ENCODE data around the gene STK11IP.

The STK11IP gene

DNA sequence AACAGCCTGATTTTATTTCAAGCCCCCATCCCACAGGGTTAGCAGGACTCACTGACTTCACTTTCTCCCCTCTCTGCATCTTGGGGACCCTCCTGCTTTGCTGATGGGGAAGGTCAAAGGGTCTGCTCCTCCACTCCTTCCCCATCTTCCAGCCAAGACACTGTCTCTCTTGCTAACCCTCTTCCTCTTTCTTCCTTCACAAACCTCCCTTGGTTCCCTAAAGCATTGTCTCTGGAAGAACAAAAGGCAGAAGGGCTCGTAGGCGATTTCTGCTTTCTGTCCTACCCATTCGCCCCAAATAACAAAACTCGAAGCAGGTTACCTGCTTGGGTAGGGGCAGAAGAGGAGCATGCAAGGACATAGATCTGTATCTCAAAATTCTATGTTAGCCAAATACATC, 24.3 kb downstream of the STK11IP start:
- no peak for DNase-seq

DNA sequence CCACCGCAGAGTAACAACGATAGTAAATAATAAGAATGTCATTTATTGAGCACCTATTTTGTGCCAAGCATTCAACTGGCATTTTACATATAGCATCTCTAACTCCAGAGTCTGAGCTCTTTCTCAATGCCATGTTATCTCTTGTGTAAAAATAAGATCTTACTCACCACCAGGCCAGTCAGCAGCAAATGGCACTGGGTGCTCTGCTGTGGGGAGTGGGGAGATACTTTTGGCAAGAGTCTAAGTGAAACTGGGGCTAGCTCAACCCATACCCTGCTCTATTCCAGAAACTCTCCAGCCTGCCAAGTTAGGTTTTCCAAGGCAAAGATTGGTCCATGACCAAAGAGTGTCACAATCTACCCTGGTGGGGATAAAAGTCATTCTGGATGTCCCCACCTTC, 24.8 kb downstream of the STK11IP start:
- DNase-seq = no peak

DNA sequence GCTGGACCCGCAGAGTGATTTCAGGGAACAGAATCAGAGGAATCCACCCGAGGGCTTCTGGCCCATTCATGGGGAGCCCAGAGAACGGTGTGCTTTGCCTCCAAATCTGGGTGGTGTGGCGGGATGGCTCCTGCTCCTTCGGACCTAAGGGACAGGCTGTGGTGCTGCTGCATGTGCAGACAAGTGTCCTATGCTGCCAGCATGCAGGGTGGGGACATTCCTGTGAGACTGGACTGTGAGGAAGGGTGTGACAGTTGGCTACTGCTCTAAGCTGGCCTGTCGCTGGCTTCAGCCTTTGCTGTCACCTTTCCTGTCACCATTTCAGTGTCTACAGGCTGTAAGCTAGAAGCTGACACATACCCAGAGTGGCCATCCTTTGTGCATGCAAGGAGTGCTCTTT, 26.9 kb downstream of the STK11IP start:
- DNase-seq = no peak

DNA sequence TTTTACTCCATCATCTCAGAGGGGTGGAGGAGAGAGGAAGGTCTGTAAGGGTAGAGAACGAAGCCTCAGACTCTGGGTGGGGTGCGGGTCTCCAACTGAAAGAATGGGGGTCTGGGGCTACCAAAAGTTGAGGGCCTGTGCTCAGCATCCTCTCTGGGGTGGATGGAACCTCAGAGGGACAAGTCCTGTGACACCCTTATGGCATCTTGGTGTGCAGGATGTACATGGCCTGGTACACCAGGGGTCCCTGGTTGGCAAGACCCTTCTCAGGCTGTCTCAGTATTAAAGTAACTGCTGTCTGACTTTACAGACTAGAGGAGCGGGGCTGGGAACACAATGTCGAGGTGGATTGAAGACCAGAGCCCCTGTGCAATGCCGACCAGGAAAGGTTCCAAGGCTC, 27.5 kb downstream of the STK11IP start:
- no peak for DNase-seq

DNA sequence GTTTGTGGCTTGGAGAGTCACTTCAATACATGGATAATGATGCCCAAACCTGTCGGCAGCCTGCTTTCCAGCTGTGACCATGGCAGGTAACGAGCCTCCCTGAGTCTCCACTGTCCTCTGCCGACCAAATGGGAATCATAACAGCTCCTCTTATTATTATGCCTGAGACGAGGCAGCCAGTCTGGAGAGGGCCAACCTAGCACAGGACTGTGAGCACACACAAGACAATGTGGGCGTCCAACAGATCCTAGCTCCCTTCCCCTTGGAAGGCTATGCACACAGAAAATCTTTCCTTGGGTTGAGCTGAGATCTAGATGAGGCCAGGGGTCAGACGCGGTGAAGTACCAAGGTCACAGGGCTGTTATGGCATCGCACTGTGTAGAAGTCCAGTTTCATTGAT, 28.9 kb downstream of the STK11IP start:
- DNase-seq = no peak

DNA sequence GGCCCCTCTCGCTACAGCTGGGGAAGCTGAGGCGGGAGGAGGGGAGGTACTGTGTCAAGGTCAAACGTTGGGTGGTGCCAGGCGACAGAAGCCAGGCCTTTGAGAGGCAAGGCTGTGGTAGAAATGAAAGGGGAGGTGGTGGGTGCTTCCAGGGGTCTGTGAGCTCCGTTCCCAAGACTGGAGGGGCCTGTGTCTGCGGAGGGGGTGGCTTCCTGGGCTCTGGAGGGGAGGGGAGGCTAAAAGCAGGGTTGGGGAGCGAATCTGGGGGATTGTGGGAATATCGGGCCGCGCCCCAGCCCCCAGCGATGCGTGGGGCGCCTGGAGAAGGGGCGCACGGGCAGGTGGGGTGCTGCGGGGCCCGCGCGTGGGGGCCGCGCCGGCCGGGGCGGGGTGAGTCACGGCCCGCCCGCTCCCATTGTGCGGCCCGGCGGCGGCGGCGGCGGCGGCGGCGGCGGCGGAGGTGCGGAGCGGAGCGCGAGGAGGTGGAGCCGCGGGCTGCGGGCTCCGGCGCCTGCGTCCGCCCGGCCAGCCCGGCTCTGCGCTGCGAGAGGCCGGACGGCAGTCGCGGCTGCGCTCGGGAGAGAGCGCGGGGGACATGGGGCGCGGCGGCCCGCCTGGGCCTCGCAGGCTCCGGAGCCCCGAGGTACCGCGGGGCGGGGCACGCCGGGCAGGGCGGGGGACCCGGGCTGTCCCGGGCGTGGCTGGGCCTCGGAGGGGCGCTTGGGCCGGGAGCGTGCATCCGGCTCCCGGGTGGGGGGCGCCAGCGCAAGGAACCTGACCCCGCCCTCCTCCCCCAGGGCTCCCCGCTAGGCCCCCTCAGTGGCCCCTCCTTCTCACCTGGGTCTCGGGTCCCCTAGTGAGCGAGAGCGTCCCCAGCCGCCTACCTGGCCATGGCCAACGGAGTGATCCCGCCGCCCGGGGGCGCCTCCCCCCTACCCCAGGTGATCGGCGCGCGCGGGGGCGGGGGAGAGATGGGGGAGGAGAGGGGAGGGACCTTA, 29.7 kb downstream of the STK11IP start, which contains the start of gene SLC4A3:
TSS of gene SLC4A3 (plus strand) at position 528 of the 998 bp plus-strand sequence. CDS start at position 891, 363 bp downstream.
- no peak for DNase-seq

DNA sequence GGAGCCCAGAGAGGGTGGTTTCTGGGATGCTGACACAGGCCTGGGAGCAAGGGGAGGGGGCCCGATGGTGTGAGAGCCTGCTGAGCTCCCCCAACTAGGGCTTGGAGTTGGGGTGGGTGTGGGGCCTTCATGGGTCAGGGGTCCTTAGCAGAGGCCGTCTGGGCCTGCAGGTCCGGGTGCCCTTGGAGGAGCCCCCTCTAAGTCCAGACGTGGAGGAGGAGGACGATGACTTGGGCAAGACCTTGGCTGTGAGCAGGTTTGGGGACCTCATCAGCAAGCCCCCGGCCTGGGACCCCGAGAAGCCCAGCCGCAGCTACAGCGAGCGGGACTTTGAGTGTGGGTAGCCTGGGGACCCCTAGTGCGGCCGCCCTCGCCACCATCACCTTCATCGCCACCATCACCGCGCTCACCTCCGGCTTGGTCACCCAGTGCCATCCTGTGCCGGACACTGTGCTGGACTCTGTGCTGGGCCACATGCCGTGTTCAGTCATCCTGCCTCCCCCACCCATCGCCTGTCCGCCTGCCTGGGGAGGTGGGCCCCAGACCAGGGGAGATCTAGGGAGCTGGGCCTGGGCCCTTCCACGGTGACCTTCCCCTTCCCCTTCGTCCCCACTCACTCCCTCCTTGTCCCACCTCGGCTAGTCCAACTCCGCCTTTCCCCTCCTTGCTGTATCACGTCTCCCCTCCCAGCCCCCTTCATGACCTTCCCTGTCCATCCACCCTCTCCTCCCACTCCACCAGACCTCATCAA, 30.8 kb downstream of the STK11IP start:
- no peak for DNase-seq

DNA sequence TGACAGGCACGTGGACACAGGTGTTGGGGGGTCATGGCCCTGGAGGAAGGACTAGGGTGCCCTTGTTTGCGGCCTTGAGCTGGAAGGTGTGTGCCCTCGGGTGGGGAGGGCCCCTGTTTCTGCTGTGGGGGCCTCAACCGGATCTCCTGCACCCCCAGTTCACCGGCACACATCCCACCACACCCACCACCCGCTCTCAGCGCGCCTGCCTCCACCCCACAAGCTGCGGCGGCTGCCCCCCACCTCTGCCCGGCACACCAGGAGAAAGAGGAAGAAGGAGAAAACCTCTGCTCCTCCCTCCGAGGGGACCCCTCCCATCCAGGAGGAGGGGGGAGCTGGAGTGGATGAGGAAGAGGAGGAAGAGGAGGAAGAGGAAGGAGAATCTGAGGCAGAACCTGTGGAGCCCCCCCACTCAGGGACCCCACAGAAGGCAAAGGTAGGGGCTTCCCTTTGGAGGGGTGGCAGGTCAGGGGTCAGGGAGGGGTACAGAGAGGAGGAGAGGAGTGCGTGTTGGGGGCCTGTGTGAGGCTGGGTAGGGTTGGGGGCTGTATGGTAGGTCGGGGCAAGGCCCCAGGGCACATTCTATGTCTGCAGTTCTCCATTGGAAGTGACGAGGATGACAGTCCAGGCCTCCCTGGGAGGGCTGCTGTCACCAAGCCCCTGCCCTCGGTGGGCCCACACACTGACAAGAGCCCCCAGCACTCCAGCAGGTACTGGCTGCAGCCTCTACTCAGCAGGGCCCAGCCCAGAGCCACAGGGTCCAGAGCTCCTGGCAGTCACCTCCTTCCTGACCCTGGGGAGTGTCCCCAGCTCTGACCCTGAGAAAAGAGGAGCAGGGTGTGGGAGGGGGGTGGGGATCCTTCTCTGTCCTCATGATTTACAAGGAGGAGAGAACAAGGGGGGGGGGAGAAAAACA, 31.6 kb downstream of the STK11IP start:
- no peak for DNase-seq

DNA sequence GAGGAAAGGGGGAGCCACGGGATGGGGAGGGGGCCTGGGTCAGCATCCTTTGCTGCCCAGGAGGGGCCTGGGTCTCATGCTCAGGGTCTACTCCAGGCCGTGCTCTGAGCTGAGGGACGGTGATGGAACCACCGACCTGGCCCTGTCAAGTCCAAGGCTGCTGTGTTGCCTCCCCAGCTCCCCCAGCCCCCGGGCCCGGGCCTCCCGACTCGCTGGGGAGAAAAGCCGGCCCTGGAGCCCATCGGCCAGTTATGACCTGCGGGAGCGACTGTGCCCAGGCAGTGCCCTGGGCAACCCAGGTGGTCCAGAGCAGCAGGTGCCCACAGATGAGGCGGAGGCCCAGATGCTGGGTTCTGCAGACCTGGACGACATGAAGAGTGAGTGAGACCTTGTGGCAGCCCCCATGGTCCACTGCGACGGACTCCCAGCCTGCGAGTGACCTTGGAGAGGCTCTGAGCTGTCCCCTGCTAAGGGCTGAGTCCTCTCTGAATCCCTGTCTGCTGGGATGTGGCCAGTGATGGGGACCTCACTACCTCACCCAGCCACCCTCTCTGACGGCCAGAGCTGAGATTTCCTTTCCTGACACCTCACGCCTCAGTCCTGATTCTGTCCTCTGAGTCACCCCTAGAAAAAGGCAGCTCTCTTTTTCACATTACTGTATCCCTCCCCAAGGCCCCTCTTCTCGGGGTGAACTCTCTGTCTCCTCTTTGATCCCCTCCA, 32.5 kb downstream of the STK11IP start:
- no peak for DNase-seq

DNA sequence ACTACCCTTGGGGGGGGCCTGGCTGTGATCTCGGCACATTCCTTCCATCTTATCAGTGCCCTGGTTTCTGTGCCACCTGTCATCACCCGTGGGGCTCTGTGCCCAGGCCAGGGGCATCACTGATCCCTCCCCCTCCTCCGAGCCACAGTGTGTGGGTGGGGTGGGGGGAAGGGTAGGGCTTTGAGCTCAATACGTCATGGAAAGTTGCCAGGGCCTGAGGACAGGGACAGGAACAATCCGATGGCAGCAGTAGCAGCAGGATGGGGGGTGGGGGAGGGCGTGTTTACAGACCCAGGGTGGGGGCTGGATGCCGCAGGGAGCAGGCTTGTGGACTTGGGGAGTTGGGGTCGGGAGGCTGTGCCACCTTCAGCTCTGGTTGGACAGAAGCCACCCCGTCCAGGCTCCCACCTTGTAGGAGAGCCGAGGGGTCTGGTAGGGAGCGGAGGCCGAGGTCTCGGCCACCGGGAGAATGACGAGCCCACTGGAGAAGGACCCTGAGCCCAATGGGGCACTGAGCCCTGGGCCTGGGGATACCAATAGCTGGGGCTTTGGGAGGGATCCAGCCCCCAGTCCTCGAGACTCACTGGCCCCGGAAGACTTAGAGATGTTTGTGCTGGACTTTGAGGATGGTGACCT, 33.2 kb downstream of the STK11IP start:
- DNase-seq = no peak

DNA sequence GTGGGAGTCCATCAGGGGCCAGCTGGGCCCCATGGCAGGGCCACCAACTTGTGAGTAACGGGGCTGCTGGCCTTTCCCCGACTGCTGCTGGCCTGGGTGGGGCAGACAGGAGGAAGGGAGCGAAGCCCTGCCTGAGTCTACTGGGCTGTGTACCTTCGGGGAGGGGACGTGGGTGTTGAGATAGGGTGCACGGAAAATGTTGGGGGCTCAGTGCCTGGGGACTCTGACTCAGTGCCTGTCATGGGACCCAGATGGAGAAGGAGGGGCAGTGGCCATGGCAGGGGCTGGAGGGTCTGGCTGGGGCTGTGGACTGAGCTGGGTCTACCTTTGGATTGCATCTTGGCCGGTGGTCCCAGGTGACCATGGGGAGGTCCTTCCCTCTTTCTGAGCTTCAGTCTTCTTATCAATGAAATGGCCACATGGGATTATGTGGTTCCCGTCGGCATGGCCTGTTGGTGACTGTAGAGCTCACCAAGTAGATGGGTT, 33.8 kb downstream of the STK11IP start:
- DNase-seq = no peak

DNA sequence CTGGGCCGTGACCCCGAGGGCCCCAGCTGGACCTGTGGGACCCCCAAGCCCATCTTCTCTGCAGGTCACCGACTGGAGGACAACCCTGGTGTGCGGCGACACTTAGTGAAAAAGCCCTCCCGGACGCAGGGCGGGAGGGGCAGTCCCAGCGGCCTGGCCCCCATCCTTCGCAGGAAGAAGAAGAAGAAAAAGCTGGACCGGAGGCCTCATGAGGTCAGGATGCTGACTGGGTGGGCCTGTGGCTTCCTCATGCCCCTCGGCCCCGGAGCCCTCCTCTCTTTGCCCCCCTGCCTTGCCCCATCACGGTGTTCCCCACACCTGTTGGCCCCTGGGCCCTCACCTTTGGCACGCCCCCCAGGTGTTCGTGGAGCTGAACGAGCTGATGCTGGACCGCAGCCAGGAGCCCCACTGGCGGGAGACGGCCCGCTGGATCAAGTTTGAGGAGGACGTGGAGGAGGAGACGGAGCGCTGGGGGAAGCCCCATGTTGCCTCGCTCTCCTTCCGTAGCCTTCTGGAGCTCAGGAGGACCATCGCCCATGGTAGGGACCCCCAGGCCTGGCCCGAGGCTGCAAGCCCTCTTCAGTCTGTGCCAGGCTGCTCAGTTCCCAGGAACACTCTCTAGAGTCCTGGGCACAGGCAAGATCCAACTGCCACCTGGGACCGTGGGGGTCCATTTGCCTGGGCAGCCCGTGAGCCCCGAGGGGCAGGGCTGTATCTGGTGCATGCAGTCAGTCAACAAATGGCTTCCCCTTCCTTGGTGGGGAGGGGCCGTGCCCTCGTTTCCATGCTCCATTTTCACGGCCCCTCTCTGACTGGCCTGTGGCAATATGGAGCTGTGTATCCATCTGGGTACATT, 34.5 kb downstream of the STK11IP start:
- DNase-seq = no peak

DNA sequence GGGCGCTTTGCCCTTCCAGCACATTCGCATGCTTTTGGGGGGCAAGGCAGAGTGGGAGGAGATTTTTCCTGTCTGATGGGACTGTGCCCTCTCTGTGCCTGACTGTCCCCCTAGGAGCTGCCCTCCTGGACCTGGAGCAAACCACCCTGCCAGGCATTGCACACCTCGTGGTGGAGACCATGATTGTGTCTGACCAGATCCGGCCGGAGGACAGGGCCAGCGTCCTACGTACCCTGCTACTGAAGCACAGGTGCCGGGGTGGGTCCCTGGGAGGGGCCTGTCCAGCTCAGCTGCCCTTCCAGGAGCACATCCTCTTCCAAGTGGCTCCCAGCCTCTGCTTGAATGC, 35.1 kb downstream of the STK11IP start:
- DNase-seq = no peak

DNA sequence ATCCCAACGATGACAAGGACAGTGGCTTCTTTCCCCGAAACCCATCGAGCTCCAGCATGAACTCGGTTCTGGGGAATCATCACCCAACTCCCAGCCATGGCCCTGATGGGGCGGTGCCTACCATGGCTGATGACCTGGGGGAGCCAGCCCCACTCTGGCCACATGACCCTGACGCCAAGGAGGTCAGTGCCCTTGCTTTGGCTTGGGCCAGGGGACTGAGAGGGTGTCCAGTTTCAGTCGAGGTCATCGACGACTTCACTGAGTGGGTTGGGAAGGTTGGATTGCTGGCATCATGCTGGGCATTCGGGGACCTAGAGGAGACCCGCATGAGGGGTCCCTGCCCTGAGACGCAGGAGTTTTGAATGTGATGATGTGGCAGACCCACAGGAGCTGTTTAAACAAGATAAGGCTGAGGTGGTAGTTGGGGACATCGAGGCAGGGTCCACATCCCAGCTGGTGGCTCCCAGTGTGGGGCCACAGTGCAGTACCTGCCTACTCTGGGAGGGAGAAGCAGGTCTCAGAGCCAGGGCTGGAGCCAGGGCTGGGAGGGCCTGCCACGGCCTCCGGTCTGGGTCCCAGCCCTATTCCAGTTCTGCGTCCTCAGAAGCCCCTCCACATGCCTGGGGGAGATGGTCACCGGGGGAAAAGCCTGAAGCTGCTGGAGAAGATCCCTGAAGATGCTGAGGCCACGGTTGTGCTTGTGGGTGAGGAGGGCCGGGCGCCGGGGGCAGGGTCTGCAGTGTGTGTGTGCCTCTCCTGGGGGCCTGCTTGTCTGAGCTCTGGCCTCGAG, 35.8 kb downstream of the STK11IP start:
- DNase-seq = no peak

DNA sequence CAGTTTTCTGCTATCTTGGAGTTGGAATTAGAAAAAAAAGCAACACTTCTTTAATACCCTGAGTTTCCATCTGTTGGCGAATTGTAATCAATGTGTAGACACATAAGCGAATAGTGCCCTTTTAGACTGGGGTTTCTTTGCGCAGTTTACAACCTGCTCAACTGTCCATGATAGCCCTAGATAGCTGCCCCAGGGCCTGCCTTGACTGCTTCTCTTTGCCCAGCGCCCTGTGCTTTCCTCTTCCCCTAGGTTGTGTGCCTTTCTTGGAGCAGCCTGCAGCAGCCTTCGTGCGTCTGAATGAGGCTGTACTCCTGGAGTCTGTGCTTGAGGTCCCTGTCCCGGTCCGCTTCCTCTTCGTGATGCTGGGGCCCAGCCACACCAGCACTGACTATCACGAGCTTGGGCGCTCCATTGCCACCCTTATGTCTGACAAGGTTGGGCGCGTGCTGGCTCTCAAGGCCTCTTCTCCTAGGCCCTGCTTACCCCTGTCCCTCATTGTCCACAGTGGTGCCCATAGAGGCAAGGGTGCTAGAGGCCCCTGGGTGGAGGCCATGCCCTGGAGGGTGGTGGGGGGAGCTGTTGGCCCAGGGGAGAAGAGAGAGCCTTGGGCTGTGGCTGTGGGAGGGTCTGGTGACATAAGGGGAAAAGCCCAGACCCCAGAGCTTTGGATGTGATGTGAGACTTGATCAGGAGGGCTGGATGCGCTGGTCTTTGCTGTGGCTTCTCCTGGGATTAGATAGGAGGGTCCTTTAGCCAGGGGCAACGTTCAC, 36.7 kb downstream of the STK11IP start:
- DNase-seq = no peak

DNA sequence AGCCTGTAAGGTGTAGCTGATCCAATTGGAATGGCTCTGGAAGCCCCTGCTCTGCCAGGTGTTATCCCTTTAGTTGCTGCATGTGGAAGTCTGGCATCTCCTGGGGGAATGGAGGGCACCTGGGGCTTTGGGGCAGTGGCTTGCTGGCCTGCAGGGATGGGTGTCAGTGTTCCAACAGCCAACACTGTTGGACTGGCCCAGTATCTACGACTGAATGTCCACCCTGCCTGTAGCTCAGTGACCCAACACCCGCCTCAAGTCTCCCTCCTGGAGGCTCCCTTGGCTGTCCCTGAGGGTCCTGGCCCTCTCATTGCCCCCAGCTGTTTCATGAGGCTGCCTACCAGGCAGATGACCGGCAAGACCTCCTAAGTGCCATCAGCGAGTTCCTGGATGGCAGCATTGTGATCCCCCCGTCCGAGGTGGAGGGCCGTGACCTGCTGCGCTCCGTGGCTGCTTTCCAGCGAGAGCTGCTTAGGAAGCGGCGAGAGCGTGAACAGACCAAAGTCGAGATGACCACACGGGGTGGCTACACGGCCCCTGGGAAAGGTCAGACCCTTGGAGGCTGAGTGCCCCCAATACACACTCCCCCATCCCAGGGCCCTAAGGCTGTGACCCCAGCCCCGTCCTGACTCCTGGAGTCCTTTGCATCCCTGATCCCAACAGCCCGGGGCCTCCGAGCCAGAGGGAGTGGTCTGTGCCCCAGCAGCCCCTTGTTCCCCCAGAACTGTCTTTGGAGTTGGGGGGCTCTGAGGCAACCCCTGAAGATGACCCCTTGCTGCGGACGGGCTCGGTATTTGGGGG, 37.5 kb downstream of the STK11IP start:
- no peak for DNase-seq

DNA sequence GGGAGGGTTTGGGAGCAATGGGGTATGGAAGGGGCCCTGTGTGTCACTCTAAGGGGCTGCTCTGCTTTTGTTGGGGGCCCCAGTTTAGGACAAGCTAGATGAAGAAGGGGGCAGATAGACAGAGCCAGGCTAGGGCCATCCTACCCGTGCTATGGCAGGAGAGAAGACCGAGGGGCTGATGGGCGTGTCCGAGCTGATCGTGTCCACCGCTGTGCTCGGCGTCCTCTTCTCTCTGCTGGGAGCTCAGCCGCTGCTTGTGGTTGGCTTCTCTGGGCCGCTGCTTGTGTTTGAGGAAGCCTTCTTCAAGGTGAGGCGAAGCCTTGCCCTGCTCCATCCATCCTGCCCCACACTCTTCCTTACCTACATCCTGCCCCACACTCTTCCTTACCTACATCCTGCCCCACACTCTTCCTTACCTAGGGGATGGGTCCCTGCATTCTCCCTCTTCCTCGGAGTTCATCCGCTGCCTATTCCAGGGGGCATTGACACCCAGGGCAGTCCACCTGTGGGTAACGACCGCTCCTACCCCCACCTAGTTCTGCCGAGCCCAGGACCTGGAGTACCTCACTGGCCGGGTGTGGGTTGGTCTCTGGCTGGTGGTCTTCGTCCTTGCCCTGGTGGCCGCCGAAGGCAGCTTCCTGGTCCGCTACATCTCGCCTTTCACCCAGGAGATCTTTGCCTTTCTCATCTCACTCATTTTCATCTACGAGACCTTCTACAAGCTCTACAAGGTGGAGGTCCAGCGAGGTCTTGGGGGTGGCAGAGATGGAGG, 38.7 kb downstream of the STK11IP start:
- DNase-seq = no peak

Measured in T-helper 9 cell (primary cell).